PFSK-1 (cell line): ENCODE measurements around the gene XK.

Experiments used
- FOXP2 ChIP-seq: optimal IDR thresholded peaks from 2 replicates; pipeline ENCODE3; 2011; ENCODE audit warnings: borderline replicate concordance, control low read depth, inconsistent platforms; ENCODE audit not compliant: insufficient read depth; ENCODE audit errors: extremely low read length, extremely low read depth
- POLR2AphosphoS5 ChIP-seq: IDR thresholded peaks from 2 replicates; pipeline ENCODE4 v1.6.1; 2012; ENCODE audit warnings: low read depth, mild to moderate bottlenecking, control low read depth, low read length, moderate library complexity
- REST ChIP-seq, 2 experiments: IDR thresholded peaks; 2 replicates each; pipeline versions ENCODE4 v1.6.1 to v1.8.0; 2011 to 2012; ENCODE audit warnings: low read depth in 2 of 2, low read length in 2 of 2, control low read depth in 1 of 2, inconsistent platforms in 1 of 2, mild to moderate bottlenecking in 1 of 2, moderate library complexity in 1 of 2; ENCODE audit not compliant: insufficient read depth in 1 of 2
- SIN3A ChIP-seq: IDR thresholded peaks from 2 replicates; pipeline ENCODE4 v1.6.1; 2012; ENCODE audit warnings: mild to moderate bottlenecking, low read length, moderate library complexity, borderline replicate concordance; ENCODE audit not compliant: insufficient read depth
- TAF1 ChIP-seq: IDR thresholded peaks from 2 replicates; pipeline ENCODE4 v1.6.1; 2012; ENCODE audit warnings: low read length, control low read depth, borderline replicate concordance; ENCODE audit not compliant: insufficient read depth

The XK gene

GRCh38 chrX:37759878-37760418 lies 74.4 kb downstream of the XK start:
- TF ChIP-seq REST (IDR thresholded peaks at IDR 0.05; ENCODE audit: insufficient read depth in 1 of 2, low read depth in 2 of 2, low read length in 2 of 2) (no peak), POLR2AphosphoS5 (no peak), FOXP2 (no peak), SIN3A (no peak), TAF1 (no peak)

GRCh38 chrX:37763400-37763799 lies 77.8 kb downstream of the XK start:
- TF ChIP-seq SIN3A (no peak), POLR2AphosphoS5 (no peak), TAF1 (no peak), REST (IDR thresholded peaks at IDR 0.05; ENCODE audit: insufficient read depth in 1 of 2, low read depth in 2 of 2, low read length in 2 of 2) (no peak), FOXP2 (no peak)

GRCh38 chrX:37765507-37765906 lies 79.9 kb downstream of the XK start:
- TF ChIP-seq POLR2AphosphoS5: no peak
- no peak for TF ChIP-seq SIN3A
- no peak for TF ChIP-seq FOXP2
- TF ChIP-seq REST (IDR thresholded peaks at IDR 0.05; ENCODE audit: insufficient read depth in 1 of 2, low read depth in 2 of 2, low read length in 2 of 2): no peak
- TF ChIP-seq TAF1: no peak

GRCh38 chrX:37767430-37767829 lies 81.8 kb downstream of the XK start:
- no peak for TF ChIP-seq SIN3A
- TF ChIP-seq FOXP2: no peak
- TF ChIP-seq REST (IDR thresholded peaks at IDR 0.05; ENCODE audit: insufficient read depth in 1 of 2, low read depth in 2 of 2, low read length in 2 of 2): no peak
- TF ChIP-seq TAF1: no peak
- no peak for TF ChIP-seq POLR2AphosphoS5

- no peak for TF ChIP-seq TAF1
- TF ChIP-seq REST (IDR thresholded peaks at IDR 0.05; ENCODE audit: insufficient read depth in 1 of 2, low read depth in 2 of 2, low read length in 2 of 2): no peak
- no peak for TF ChIP-seq POLR2AphosphoS5
- no peak for TF ChIP-seq FOXP2
- TF ChIP-seq SIN3A: no peak
Observed at GRCh38 chrX:37776283-37776986, 90.8 kb downstream of the XK start.
